Measurements from ENCODE around the gene NFIA. TPM values are rescaled to one million over a fixed set of nuclear protein-coding genes. Genes with fewer than 3 reads are reported as not detected.
"Not testable (repeated sequence)": the region's sequence is repeated elsewhere in the genome, so short reads cannot be mapped to it uniquely, and the experiment has no call there.

Gene NFIA
- total RNA-seq, 1 donor from 2014 or later = 41.5 TPM

DNA sequence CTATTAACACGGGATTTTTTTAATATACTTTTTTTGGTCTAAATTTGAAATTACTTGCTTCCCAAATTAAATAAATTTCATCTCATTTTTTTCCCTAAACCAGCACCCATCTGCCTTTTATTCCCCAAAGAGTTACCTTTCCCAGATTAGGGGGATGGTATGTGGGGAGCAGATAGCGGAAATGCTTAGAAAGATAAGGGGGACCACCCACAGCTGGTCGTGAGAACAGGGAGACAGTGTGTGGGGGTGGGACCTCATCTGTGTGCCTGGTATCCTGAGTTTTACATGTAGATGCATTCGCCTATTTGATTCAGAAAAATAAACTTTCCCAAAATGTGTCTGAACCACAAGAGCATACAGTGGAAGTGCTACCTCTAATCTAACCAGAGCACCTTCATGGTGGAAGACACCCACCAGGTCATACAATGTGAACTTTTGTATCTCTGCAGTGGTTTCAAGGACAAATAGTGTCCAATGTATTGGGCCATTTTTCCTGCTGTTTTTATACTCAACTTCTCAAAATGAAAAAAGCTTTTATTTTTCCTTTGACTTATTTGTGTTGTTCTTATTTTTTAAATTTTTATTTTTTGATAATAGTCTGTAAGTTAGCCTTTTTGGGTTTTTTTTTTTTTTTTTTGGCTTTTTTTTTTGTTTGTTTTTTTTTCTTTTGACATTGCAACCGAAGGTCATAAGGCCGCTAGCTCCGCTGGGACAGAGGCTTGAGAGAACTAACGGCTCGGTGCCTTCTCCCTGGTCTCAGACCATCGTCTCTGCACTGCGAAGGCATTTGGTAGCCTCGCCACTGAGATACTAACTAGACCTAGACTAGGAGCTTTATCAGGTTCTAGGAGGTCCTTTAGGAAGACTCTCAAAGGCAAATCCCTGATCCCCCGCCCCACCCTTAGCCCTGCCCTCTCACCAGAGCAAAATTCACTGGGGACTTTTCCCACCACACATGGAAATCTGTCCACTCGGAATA lies 379.3 kb downstream of the NFIA start:
- no peak for DNase-seq

DNA sequence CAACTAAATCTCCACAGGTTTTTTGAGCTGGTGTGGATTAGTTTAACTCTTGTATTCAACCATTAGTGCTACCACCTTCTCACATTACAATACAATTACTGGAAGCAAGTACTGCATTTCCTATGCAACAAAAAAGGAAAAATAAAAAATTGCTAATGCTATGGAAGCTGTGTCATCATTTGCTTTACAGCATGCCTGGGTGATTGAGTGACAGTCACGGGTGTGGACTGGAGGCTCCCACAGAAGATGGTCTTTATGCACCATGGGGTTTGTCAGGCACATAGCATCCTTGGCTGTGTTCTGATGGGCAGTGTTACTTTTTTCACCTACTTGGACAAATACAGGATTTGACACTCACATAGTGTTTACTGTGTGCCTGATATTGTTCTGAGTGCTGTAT lies 380.3 kb downstream of the NFIA start:
- DNase-seq = no peak

DNA sequence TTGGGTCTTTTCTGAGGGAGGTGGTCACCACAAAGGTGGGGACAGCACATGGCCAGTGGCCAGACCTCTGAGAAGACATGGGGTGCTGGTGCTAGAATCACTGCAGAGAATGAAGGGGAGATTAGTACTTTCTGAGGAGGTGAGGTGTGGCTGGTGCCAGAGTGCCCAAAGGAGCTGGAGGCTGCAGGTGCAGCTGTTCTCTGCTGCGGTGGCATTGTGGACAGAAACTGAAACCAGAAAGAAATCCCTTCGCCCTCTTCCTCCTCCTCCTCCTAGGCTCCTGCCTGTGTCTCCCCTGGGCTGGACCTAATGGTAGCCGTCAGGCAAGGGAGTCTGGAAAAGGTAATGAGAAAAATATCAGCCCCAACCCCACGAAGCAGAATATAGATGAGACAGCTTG lies 380.9 kb downstream of the NFIA start:
- DNase-seq = no peak

- not testable (repeated sequence) for DNase-seq
Observed at GRCh38 chr1:61467836-61468235, 385.5 kb downstream of the NFIA start.

DNA sequence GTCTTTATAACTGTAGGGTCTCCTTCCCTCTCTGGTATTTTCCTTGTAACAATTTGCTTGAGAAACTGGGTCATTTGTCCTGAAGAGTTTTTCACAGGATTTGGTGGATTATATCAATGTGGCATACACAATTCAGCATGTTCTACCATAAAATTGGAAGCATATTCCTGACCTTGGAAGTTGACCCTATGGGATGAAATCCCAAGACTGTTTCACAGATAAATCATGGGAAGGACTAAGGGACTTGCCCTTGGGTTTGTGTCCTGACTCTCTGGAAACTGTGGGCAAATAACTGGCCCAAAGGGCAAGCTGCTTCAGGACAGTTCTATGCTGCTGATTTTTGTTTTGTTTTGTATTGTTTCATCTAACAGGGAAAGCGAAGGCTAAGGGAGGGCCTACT lies 387.0 kb downstream of the NFIA start:
- no peak for DNase-seq

DNA sequence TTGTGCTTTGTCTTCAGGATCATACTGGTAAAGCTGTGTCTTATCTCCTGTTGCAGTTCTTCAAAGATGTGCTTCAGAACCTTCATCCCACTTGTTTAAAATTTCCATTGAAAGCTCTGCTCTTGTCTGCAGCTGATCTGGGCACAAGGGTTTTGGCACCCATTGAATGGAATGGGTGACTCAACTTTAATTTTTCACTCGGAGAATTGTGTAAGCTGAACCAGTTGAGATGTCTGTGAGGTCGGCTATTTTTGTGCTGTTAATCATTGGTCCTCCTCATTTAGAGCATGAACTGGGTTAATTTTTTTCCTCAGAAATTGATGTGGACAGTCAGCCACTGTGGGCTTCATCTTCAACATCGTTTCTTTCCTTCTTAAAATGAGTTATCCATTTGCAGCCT lies 390.5 kb downstream of the NFIA start:
- DNase-seq = no peak

GRCh38 chr1:61474269-61474817 lies 392.0 kb downstream of the NFIA start:
- DNase-seq = no peak

DNA sequence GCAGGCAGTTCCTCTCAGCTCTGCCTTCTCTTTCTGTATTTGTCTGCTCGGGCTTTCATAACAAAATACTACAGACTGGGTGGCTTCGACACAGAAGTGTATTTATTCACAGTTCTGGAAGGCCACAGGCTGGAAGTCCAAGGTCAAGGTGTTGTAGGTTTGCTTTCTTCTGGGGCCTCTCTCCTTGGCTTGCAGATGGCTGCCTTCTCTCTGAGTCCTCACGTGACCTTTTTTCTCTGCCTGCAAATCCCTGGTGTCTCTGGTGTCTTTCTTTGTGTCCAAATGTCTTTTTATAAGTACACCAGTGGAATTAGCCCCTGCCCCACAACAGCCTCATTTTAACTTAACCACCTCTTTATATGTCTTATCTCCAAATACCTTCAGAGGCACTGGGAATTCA lies 392.6 kb downstream of the NFIA start:
- DNase-seq = no peak

- DNase-seq = no peak
Observed at GRCh38 chr1:61477301-61477700, 394.9 kb downstream of the NFIA start.

DNA sequence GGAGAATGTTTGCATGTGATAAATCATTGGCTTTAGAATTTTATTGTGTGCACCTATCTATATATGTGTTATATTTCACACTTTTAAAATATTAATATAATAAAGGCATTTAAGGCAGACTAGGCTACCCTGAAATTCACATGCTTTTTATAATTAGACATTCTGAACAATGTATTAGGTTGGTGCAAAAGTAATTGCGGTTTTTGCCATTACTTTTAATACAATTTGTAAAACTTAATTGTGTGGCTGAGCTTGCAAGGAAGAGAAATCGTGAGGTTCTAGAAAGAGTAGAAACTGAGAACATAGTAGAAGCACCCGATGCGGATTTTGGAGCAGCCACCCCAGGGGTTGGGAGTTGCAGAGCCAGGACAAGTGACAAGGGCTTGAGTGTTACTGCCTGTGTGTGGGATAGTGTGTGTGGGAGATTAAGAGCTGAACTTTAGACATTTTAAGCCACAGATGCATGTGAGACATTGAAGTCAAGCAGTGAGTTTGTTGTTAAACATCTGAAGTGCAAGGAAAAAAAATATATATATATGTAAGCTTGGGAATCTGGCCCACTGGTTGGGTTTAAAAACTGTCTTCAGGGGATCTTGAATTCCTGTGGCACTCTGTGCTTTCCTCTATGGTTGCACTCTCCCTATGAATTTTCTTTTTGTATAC lies 398.0 kb downstream of the NFIA start:
- DNase-seq = no peak

DNA sequence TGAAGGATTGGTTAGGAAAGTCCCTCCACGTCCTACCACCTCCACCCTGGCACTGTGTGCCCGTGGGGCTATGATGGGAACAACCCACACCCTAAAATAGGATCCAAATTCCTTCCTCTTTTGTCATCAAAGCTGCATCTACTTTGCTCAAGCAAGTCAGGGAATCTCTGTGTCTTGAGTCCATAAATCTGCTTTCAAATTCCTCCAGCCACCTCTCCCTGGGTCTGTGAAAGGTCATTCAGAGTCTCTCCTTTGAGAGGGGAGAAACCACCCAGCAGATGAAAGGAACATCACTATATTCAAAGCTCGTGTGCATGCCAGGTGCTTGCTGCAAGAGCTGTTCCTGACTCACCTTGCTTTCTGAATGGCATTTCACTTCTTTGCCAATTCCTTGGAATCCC lies 399.0 kb downstream of the NFIA start:
- DNase-seq = no peak

- DNase-seq = no peak
Observed at GRCh38 chr1:61482170-61482734, 399.9 kb downstream of the NFIA start.

DNA sequence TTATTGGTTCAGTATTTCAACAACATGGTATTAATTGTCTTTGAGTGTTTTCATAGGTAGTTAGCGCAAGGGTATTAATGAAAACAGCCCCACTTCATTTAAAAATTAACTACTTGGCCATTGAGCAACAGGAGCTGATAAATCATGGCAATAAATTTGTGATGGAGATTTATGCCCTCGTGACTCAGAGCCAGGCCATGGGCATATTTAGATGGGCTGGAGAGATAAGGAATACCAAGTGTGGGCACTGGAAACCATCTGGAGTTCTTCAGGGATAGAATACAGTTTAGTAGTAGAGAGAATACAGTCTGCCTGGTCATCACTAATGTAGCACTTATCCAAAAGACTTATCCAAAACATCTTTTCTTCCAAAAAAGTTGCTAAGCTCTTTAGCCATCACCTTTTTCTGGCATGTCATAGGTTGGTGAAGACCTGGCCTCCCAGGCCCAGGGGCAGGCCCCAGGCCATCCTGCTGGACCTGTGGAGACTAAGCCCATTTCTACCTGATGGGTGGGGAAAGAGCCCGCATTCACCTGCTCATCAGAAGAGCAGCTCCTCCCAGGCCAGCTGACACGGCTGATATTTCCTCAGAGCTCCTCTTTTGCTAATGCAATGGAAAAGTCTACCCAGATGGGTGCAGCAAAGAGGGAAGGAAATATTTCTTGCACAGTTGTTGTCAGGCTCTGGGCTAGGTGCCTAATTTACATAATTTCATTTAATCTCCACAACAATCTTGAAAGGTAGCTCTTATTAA lies 404.6 kb downstream of the NFIA start:
- DNase-seq = no peak

DNA sequence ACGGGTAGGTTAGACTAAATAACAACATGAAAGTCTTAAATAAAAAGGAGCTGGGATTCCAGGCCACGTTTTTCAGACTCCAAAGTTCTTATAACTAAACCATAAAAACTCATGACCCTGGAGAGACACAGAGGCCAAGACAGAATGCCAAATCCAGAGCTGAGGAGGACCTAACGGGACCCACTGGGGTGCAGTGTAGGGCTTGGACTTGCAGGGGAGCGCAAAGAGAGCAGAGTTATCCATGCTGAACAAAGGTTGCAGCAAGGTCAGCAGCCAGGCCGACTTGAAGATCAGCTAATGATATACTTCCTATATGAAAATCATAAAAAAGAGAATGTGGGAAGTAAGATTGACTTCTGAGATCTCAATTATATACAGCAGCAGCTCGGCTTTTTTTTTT lies 405.4 kb downstream of the NFIA start:
- no peak for DNase-seq

GRCh38 chr1:61490924-61491323 lies 408.6 kb downstream of the NFIA start:
- DNase-seq = no peak

GRCh38 chr1:61491497-61491896 lies 409.1 kb downstream of the NFIA start:
- DNase-seq = no peak

DNA sequence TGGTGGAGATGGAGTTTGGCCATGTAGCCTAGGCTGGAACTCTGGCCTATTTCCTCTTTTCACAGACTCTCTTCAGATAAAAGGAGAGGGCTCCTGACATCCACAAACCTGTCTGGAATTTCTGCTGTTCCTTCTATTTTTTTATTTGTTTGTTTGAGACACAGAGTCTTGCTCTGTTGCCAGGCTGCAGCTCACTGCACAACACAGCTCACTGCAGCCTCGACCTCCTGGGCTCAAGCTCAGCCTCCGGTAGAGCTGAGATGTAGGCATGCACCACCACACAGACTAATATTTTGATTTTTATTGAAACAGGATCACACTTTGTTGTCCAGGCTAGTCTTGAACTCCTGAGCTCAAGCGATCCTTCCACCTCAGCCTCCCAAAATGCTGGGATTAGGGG lies 411.6 kb downstream of the NFIA start:
- no peak for DNase-seq

- no peak for DNase-seq
Observed at GRCh38 chr1:61496501-61496900, 414.1 kb downstream of the NFIA start.

GRCh38 chr1:61497013-61497412 lies 414.7 kb downstream of the NFIA start:
- no peak for DNase-seq

DNA sequence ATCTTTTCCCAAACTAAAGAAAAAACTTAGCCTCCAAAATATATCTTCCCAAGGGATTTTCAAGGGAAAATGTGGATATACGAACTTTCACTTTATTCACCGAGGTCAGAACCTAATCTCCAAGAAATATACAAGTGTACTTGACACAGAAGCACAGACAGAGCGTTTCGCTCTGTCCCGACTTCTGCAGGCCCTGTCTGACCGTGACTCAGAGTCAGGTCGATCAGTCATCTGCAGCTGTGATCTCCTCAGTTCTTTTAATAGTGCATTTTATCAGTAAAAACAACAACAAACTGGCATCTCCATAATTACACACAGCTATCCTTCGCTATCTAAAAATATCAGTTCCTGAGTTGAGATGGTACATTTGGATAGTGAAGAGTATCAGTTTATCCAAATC lies 416.0 kb downstream of the NFIA start:
- DNase-seq = no peak

DNA sequence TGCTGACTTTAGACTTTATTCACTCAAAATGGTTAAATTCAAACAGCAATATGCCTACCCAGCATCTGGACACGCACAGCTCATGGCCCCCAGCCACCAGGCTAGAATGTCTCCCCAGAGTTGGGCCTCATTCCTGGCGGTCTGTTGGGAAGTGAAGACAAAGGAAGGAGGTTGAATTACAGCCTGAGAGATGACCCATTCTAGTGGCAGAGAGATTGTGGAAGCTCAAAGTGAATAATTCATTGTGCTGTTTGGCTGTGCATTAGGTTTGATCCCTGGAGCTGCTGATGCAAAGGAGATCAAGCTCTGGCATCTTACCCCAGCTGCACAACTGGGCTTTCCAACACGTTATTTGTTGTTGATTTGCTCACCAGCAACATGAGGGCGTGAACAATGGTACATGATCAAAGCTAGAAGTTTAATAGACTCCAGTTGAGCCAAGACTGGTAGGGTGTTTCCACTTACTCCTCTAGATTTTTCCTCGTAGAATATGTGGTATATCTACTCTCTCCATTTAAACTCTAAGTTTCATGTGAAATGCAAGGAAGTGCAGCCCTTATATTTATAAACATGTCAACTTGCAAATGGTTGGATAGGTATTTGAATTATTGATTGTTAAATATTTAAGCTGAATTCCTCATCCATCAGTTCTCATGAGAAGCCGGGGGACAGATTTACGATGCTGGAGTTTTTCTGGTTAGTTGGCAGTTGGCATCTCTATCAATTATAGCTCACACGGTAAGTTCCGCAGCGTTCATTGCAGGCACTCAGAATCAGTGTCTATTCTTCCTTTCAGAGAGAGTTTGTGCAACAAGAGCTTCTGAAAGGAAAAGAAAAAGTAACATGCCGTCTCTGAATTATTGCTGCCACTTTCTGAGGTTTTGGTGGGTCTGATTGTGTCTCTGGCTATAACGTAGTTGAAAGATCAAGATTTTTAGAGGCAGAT lies 419.9 kb downstream of the NFIA start:
- no peak for DNase-seq

All from occipital lobe (tissue), 2 donors.